HTR-8/SVneo (cell line): ENCODE results near the gene CDH20.

Experiments used
- DNase-seq: peaks from one replicate; pipeline ENCODE4 v3.0.0; 2011; ENCODE audit warnings: low spot score, mixed read lengths; ENCODE audit not compliant: insufficient read length
- FAIRE-seq: peaks from 2 replicates; lab custom pipeline; 2011; peaks lifted over from hg19 to GRCh38; lab: Jason Lieb, UNC

CDH20 gene

DNA sequence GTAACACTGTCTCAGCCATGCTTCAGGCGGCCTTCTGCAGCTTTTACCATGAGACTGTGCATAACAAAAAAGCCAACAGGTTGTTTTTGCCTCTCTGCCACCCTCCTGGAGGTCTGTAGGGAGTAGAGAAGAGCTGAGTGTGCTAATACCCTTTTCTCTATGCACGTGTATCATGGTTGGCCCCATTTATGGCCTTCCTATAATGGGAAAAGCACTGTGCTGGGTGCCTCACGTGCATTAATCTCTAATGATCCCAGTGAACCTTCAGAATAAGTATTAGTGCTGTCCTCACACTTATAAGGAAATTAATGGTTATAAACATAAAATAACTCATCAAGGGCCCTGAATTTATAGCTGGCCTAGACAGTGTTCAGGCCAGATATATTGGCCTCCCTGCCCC, 164.2 kb downstream of the CDH20 start:
- no peak for FAIRE-seq
- no peak for DNase-seq

DNA sequence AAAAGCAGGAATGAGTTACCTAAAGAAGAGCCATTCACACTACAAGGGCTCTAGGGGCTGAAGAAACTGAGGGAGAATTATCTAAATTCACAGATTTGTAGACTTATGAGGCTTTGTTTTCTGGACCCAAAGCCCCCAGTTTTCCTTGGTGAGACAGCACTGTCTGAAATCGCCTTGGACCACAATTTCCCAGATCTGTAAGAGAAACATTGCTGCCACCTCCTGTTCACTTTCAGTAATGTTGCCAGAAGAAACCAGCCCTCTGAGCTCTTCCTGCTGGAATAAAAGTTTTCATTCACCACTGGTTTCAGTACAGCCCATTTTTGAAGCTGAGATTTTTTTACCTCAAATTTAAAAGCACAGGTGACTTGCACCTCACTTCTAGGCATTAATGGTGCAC, 169.2 kb downstream of the CDH20 start:
- FAIRE-seq (no peak), DNase-seq (peak; percentile 30)

GRCh38 chr18:61503688-61504087, 170.5 kb downstream of the CDH20 start:
- DNase-seq = no peak
- FAIRE-seq = no peak

- no peak for DNase-seq
- no peak for FAIRE-seq
These were observed 195.7 kb downstream of the CDH20 start for GRCh38 chr18:61528961-61529360.

DNA sequence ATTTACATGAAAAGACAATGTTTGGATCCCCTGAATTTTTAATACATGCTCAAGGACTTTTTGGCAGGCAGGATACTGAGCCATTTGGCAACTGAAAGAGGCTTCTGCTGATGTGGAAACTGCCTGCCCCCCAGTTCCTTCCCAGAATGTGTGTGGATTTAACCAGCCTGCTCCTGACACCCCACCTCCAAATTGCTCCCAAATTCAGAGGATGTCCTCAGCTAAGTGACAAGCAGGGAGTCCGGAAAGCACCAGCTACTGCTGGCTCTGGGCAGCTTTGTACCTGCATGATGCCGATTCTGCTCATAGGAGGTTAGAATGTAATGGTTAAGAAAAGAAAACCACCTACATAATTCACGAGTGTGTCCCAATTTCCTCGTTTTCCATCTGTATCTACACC, 197.5 kb downstream of the CDH20 start:
- no peak for DNase-seq
- FAIRE-seq = no peak

- FAIRE-seq = no peak
- no peak for DNase-seq
These were observed 198.0 kb downstream of the CDH20 start for GRCh38 chr18:61531182-61531581.

DNA sequence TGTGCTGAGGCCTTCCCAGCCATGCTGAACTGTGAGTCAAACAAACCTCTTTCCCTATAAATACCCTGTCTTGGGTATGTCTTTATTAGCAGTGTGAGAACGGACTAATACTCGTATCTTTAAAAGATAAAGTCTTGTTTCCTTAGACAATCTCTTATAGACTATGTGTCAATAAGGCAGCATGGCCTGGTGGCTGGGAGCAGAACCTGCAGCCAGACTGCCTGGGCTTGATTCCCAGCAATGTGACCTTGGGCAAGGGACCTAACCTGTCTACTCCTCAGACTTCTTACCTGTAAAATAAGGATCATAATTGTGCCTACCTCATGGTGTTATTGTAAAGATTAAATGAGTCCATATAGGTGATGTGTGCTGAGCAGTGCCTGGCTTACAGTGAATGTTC, 198.7 kb downstream of the CDH20 start:
- no peak for FAIRE-seq
- no peak for DNase-seq

DNA sequence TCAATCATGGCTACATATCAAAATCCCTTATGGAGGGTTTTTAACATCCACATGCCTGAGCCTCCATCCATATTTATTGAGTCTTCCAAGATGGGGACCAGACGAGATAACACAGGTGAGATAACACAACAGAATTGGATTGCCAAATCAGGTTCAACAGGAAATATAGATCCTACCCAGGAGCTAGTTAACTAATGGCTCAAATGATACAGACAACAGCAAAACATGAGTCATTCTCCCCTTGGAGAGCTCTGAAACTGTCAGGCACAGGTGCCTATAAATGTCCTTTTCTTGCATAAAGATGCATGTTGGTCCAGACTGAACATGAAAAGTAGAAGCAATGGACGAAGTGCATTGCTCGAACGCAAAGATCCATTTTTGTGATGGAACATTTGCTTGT, 202.2 kb downstream of the CDH20 start:
- DNase-seq (no peak), FAIRE-seq (no peak)

DNA sequence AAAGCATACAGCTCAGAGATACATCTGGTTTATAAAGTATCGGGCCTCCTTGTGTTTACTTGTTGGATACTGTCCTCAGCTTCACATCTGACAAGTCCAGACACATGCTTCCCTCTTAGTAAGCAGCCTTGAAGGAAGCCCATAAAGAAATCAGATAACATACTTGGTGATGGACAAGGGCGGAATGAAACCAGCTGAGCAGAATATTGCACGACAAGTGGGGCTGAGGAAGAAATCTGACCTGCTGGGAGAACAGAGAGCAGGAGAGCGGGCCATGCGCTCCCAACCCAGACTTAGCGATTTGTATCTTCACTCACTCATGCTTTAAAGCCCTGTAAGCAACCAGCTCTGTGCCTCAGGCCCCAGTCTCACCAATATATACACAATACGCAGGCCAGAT, 208.4 kb downstream of the CDH20 start:
- FAIRE-seq (no peak), DNase-seq (peak; percentile 22)

DNA sequence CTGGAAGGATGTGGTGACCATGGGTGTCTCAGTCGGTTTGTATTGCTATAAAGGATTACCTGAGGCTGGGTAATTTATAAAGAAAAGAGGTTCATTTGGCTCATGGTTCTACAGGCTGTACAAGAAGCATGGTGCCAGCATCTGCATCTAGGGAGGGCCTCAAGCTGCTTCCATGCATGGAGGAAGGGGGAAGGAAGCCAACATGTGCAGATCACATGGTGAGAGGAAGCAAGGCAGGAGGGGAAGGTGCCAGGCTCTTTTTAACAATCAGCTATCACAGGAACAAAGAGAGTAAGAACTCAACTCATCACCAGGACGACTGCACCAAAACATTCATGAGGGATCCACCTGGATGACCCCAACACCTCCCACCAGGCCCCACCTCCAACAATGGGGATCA, 209.4 kb downstream of the CDH20 start:
- no peak for FAIRE-seq
- no peak for DNase-seq

DNA sequence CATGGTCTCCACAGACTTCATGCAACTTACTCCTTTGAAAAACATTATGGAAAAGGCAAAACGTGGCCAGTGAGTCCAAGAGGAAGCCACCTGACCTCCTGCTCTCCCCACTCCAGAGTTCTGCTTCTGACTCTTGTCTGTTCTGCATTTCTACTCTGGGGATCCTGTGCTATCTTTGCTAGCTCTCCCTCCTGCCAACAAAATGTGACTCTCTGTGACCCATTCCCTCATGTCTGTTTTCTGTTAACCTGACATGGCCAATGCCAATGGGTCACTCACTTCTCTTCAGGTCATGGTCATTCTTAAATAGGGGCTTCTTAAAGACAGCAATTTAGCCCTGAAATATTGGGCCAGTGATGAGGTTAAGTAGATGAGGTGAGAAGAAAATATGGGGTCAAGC, 210.3 kb downstream of the CDH20 start:
- DNase-seq (no peak), FAIRE-seq (no peak)

GRCh38 chr18:61544178-61544577, 210.9 kb downstream of the CDH20 start:
- no peak for DNase-seq
- FAIRE-seq = no peak

- DNase-seq (no peak), FAIRE-seq (no peak)
These were observed 212.3 kb downstream of the CDH20 start for GRCh38 chr18:61545281-61546245.

DNA sequence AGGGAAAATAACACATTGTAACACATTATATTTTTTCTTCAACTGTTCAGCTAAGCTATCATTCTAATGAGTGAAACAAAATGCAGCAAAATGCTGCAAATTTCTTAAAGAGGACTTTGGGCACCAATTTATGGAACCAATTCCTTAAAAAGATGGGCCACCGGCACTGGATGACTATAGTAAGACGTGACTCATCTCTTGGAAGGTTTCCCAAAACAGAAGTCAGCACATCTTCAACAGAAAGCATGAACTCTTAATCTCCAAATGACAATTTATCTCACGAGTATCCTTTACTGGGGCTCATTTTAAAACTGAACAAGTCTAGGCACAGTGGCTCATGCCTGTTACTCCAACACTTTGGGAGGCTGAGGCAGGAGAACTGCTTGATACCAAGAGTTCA, 213.4 kb downstream of the CDH20 start:
- no peak for FAIRE-seq
- DNase-seq = peak; percentile 38

DNA sequence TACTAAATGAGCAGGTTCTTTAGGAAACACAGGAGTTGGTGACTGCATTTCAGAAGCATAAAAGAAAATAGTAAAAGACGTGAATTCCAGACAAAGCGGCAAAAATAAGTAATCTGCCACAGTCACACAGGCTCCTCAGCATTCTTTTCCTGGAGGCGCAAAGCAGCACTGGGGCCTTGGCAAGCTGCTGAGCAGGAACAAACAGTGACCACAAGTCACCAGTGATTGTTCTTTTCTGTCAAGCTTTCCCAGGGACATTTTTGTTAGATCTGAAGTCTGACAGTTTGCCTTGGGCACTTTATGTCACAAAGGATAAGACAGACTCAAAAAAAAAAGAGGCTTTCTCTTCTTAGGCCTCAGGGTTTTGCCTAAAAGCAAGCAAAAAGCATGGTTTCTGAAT, 216.2 kb downstream of the CDH20 start:
- FAIRE-seq (no peak), DNase-seq (no peak)

GRCh38 chr18:61549889-61550288, 216.7 kb downstream of the CDH20 start:
- no peak for DNase-seq
- no peak for FAIRE-seq

GRCh38 chr18:61551586-61551985, 218.4 kb downstream of the CDH20 start:
- DNase-seq (peak; percentile 61), FAIRE-seq (no peak)

- DNase-seq = no peak
- no peak for FAIRE-seq
These were observed 219.9 kb downstream of the CDH20 start for GRCh38 chr18:61553045-61553659.

DNA sequence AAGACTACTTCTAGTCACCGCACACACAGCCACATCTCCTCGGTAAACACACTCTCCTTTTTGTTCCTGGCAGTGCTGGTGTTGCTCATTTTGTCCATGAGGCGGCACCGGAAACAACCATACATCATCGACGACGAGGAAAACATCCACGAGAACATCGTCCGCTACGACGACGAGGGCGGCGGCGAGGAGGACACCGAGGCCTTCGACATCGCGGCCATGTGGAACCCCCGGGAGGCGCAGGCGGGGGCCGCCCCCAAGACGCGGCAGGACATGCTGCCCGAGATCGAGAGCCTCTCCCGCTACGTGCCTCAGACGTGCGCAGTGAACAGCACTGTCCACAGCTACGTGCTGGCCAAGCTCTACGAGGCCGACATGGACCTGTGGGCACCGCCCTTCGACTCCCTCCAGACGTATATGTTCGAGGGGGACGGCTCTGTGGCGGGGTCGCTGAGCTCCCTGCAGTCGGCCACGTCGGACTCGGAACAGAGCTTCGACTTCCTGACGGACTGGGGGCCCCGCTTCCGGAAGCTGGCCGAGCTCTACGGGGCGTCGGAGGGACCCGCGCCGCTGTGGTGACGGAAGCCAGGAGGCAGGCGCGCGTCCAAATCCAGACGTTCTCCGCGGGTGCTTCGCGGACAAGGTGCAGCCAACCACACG, 221.0 kb downstream of the CDH20 start:
- DNase-seq (no peak), FAIRE-seq (no peak)

DNA sequence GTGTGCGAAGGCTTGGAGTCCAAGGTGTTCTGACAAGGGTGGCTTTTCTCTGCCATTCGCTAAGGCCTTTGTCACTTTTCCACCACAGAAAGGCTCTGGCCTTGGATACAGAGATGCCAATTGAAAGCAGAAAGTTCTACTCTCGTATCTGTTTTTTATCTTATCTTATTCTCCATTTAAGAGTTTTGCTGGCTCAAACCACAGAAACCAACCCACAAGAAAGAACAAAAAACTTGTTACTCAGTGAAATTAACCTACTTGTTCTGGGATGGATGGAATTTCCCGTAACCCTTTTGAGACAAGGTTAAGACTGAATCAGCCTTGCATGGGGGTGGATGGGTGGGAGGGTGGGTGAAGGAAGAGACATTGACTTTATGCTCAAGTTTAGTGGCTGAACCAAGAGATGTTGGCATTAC, 221.7 kb downstream of the CDH20 start:
- FAIRE-seq = no peak
- no peak for DNase-seq

- FAIRE-seq (no peak), DNase-seq (no peak)
These were observed 223.1 kb downstream of the CDH20 start for GRCh38 chr18:61556316-61556715.
